ENCODE data around the gene LGALS3.

DNA sequence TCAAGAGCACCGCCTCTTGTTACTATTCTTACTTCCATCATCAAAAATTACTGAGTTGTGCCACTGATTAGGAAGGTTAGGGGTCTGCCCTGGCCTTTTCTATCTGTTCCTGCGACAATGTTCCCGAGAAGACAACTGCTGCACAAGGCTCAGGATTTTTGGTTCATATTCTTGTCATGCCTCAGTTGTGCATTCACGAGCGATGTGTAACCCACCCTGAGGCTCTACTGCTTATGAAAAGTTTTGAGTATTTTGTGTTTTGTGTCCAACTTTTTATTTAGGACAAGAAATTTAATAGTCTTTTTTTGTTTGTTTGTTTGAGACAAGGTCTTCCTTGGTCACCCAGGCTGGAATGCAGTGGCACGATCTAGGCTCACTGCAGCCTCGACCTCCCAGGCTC lies 23.1 kb upstream of the LGALS3 start:
- TF ChIP-seq POLR2A (IDR thresholded peaks at IDR 0.05): no peak
- TF ChIP-seq, protein P1, sequence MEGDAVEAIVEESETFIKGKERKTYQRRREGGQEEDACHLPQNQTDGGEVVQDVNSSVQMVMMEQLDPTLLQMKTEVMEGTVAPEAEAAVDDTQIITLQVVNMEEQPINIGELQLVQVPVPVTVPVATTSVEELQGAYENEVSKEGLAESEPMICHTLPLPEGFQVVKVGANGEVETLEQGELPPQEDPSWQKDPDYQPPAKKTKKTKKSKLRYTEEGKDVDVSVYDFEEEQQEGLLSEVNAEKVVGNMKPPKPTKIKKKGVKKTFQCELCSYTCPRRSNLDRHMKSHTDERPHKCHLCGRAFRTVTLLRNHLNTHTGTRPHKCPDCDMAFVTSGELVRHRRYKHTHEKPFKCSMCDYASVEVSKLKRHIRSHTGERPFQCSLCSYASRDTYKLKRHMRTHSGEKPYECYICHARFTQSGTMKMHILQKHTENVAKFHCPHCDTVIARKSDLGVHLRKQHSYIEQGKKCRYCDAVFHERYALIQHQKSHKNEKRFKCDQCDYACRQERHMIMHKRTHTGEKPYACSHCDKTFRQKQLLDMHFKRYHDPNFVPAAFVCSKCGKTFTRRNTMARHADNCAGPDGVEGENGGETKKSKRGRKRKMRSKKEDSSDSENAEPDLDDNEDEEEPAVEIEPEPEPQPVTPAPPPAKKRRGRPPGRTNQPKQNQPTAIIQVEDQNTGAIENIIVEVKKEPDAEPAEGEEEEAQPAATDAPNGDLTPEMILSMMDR (IDR thresholded peaks at IDR 0.05): no peak

Data from Peyer's patch (tissue), 4 donors.